ENCODE data around the gene COL5A2.
A peak's percentile ranks its signal among the peaks of the same experiment; 100 is the strongest.

Gene COL5A2

DNA sequence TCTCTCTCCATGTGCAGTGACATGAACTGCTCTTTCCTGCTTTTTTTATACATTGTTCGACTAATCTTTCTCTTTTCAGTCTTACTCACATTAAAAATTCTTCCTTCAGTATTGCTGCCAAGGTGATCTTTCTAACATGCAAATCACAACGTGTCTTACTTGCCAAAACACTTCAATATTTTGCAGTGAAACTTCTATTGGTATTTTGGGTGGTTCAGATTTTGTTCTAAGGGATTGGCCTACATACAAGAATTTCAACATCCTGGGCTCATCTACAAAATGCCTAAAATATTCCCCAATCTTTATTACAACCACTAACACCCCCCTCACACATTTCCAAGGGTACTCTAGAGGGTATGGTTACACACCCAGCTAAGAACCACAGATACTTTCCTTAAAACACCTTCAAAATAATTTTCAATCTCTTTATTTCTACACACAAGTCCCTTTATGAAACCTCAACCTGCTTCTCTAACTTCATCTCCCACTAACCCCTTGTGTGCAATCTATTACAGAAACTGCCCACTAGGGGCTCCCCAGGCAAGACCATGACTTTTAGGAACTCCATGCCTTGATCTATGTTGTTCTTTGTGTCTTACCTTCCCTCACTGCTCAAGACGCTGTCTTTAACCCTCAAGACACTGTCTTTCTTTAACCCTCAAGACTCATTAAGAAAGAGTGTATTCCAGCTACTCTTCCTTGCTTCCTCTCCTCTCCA is 154.5 kb downstream of the COL5A2 start:
- Histone ChIP-seq H3K27me3 (ENCODE audit: insufficient read depth, poor library complexity, severe bottlenecking) (no peaks in the 10 kb centered on the region), H3K4me1 (ENCODE audit: insufficient read depth, poor library complexity, severe bottlenecking) (no peaks in the 10 kb centered on the region), H3K36me3 (ENCODE audit: low read depth) (no peaks in the 10 kb centered on the region), H3K27ac (ENCODE audit: poor library complexity, severe bottlenecking) (no peak overlapping the region), H3K4me3 (ENCODE audit: severe bottlenecking) (no peak overlapping the region), H3K9me3 (ENCODE audit: severe bottlenecking) (no peaks in the 10 kb centered on the region)
- ATAC-seq (ENCODE audit: low read depth), result no peak
- TF ChIP-seq CTCF (IDR thresholded peaks at IDR 0.05; ENCODE audit: poor library complexity, severe bottlenecking), result peak; percentile 36
- no peak for DNase-seq (ENCODE audit: low spot score)

- no peak for TF ChIP-seq CTCF (IDR thresholded peaks at IDR 0.05; ENCODE audit: poor library complexity, severe bottlenecking)
Observed at GRCh38 chr2:189022492-189022891, 157.1 kb downstream of the COL5A2 start.

GRCh38 chr2:189022053-189022481 is 157.5 kb downstream of the COL5A2 start:
- Histone ChIP-seq H3K4me1 (ENCODE audit: insufficient read depth, poor library complexity, severe bottlenecking) (peaks cover 6% of the 10 kb centered on the region), H3K27ac (ENCODE audit: poor library complexity, severe bottlenecking) (no peak overlapping the region), H3K36me3 (ENCODE audit: low read depth) (no peaks in the 10 kb centered on the region), H3K9me3 (ENCODE audit: severe bottlenecking) (no peaks in the 10 kb centered on the region), H3K4me3 (ENCODE audit: severe bottlenecking) (no peak overlapping the region), H3K27me3 (ENCODE audit: insufficient read depth, poor library complexity, severe bottlenecking) (no peaks in the 10 kb centered on the region)
- no peak for TF ChIP-seq CTCF (IDR thresholded peaks at IDR 0.05; ENCODE audit: poor library complexity, severe bottlenecking)
- ATAC-seq (ENCODE audit: low read depth) (no peak), DNase-seq (ENCODE audit: low spot score) (no peak)

More at GRCh38 chr2:189022492-189022891, 157.1 kb downstream of the COL5A2 start:
- ATAC-seq (ENCODE audit: low read depth), result no peak
- Histone ChIP-seq H3K36me3 (ENCODE audit: low read depth) (no peaks in the 10 kb centered on the region), H3K27ac (ENCODE audit: poor library complexity, severe bottlenecking) (no peak overlapping the region), H3K27me3 (ENCODE audit: insufficient read depth, poor library complexity, severe bottlenecking) (no peaks in the 10 kb centered on the region), H3K4me1 (ENCODE audit: insufficient read depth, poor library complexity, severe bottlenecking) (peaks cover 6% of the 10 kb centered on the region), H3K4me3 (ENCODE audit: severe bottlenecking) (no peak overlapping the region), H3K9me3 (ENCODE audit: severe bottlenecking) (no peaks in the 10 kb centered on the region)
- no peak for DNase-seq (ENCODE audit: low spot score)

DNA sequence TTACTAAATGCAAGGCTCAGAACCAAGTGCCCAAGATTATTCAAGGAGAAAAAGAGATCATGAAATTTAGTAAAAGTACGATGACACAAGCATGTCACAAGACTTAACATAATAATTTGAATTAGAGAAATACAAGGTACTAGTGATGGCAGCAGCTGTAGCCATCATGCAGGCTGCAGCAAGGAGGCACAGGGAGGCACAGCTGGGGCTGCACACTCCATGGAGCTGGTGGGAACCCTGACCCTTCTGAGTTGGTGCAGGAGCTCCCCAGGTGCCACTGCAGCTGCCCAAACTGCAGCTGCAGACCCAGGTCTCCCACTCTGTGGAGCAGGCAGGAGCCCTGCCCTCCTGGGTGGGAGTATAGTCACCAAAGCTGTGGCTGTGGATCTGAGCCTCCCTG is 159.4 kb downstream of the COL5A2 start:
- Histone ChIP-seq H3K36me3 (ENCODE audit: low read depth) (no peaks in the 10 kb centered on the region), H3K27ac (ENCODE audit: poor library complexity, severe bottlenecking) (no peak overlapping the region), H3K4me3 (ENCODE audit: severe bottlenecking) (no peak overlapping the region), H3K9me3 (ENCODE audit: severe bottlenecking) (no peaks in the 10 kb centered on the region), H3K4me1 (ENCODE audit: insufficient read depth, poor library complexity, severe bottlenecking) (peaks cover 6% of the 10 kb centered on the region), H3K27me3 (ENCODE audit: insufficient read depth, poor library complexity, severe bottlenecking) (no peaks in the 10 kb centered on the region)
- no peak for TF ChIP-seq CTCF (IDR thresholded peaks at IDR 0.05; ENCODE audit: poor library complexity, severe bottlenecking)
- DNase-seq (ENCODE audit: low spot score), result no peak
- no peak for ATAC-seq (ENCODE audit: low read depth)

DNA sequence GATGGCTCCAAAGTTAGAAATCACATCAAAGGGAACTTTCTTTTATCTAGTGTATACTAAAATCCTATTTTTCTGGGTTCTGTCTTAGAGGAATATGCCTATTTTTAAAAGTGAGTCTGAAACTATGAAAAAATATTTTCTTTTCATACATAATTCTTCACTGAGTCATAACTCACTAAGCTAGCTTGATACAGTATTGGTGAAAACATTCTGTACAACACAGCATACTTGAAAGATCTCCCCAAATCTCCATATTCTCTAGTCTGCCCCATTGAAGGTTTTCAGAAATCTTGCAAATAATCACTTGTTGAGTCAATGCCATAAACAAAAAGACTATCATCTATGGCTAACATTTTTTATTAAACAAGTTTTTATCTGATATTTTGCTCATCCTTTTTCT is 160.9 kb downstream of the COL5A2 start:
- H3K27me3 ChIP-seq (ENCODE audit: insufficient read depth, poor library complexity, severe bottlenecking), result no peaks in the 10 kb centered on the region
- peaks cover 6% of the 10 kb centered on the region for H3K4me1 ChIP-seq (ENCODE audit: insufficient read depth, poor library complexity, severe bottlenecking)
- no peak overlapping the region for H3K4me3 ChIP-seq (ENCODE audit: severe bottlenecking)
- H3K27ac ChIP-seq (ENCODE audit: poor library complexity, severe bottlenecking), result no peak overlapping the region
- TF ChIP-seq CTCF (IDR thresholded peaks at IDR 0.05; ENCODE audit: poor library complexity, severe bottlenecking), result no peak
- DNase-seq (ENCODE audit: low spot score), result no peak
- H3K36me3 ChIP-seq (ENCODE audit: low read depth), result no peaks in the 10 kb centered on the region
- H3K9me3 ChIP-seq (ENCODE audit: severe bottlenecking), result no peaks in the 10 kb centered on the region
- ATAC-seq (ENCODE audit: low read depth), result no peak

All from RWPE2 (cell line).